HL-60 (cell line): Measurements from ENCODE around the gene ERICH6.

Experiments
- CTCF ChIP-seq: IDR thresholded peaks from one replicate; pipeline ENCODE4 v1.5.1; 2011; ENCODE audit warnings: low read length, control low read depth, inconsistent platforms; ENCODE audit not compliant: insufficient read depth
- GABPA ChIP-seq: IDR thresholded peaks from 2 replicates; pipeline ENCODE4 v1.6.1; 2012; ENCODE audit warnings: low read depth
- POLR2AphosphoS5 ChIP-seq: IDR thresholded peaks from 2 replicates; pipeline ENCODE4 v1.6.1; 2012; ENCODE audit warnings: low read depth
- REST ChIP-seq: IDR thresholded peaks from 2 replicates; pipeline ENCODE4 v1.6.1; 2012; ENCODE audit warnings: low read depth; ENCODE audit not compliant: insufficient replicate concordance

DNA sequence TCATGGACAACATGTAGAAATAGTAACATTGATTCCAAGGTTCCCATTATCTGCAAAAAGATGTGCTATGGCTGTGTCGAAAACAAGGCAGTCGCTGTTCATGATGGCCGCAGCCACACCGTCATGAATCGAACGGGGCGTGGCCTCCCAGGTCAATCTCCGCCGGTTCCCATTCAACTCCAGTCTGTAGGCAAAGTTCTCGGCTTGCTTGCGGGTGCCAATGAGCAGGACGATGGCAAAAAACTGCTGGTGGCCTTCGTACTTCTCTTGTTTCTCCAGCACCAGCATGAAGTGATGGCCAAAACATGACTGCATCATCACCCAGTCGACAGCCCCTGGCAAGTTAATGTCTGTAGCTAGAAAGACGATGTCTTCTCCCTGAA, 38.4 kb upstream of the ERICH6 start:
- TF ChIP-seq CTCF (no peak), POLR2AphosphoS5 (no peak), GABPA (no peak), REST (no peak)
